Adrenal gland (tissue), 12 donors: Measurements from ENCODE around the gene TYK2. TPM values are rescaled to one million over a fixed set of nuclear protein-coding genes. Genes with fewer than 3 reads are reported as not detected.

Experiments
- DNase-seq, 7 donors: peaks; one replicate each; pipeline ENCODE4 v3.0.0-alpha.2; 2019 to 2020
- H3K27ac ChIP-seq, 5 donors: fragments of 200-600 bp; sonication (generic) in 4 of 5; 1 replicate in 3 of 5; 2 replicates in 2 of 5; pipeline versions ENCODE4 v1.5.1 to v1.8.0; 2016 to 2020; ENCODE audit warnings: mild to moderate bottlenecking in 1 of 5
- H3K27me3 ChIP-seq: fragments of 200-600 bp; 2 replicates; pipeline ENCODE4 v1.8.0; 2021
- H3K36me3 ChIP-seq, 2 donors: fragments of 200-600 bp; replicated peaks in 1 of 2; 1 replicate in 1 of 2; 2 replicates in 1 of 2; pipeline versions ENCODE4 v1.5.1 to v1.8.0; 2018 to 2022
- H3K4me1 ChIP-seq, 2 donors: fragments of 200-600 bp; replicated peaks in 1 of 2; 1 replicate in 1 of 2; 2 replicates in 1 of 2; pipeline versions ENCODE4 v1.5.1 to v1.8.0; 2018 to 2021
- H3K4me3 ChIP-seq, 4 donors: fragments of 200-600 bp; sonication (generic) in 3 of 4; one replicate each; pipeline ENCODE4 v1.5.1; 2016 to 2018
- H3K9me3 ChIP-seq, 3 donors: fragments of 200-600 bp; sonication (generic) in 1 of 3; replicated peaks in 1 of 3; 1 replicate in 2 of 3; 2 replicates in 1 of 3; pipeline versions ENCODE4 v1.5.1 to v1.8.0; 2016 to 2021
- CTCF ChIP-seq, 6 experiments: fragments of 450-650 bp in 4 of 6; fragments of 200-600 bp in 2 of 6; sonication (generic) in 1 of 6; IDR thresholded peaks; 1 replicate in 5 of 6; 2 replicates in 1 of 6; pipeline versions ENCODE4 v1.5.1 to v1.8.0; 2016 to 2021; ENCODE audit warnings: antibody characterized with exemption in 6 of 6, mild to moderate bottlenecking in 2 of 6, moderate library complexity in 1 of 6
- POLR2A ChIP-seq, 2 donors: fragments of 450-650 bp; IDR thresholded peaks; one replicate each; pipeline ENCODE4 v1.6.1; 2017; ENCODE audit warnings: antibody characterized with exemption in 2 of 2, mild to moderate bottlenecking in 2 of 2, moderate library complexity in 1 of 2
- WGBS, 4 donors: extraction: QIAGEN DNeasy Blood & Tissue Kit in 2 of 4; methylation state at CpG; one replicate each; pipeline versions ENCODE4 v1.1.5 to v1.1.7; 2013 to 2017; 5-methylcytosine and 5-hydroxymethylcytosine counted together
- intact Hi-C, 2 donors: fragments of 100-400 bp; cut with DNase I; formaldehyde crosslinking; loops; one replicate each; pipeline versions ENCODE4 v1.14.1 to v1.15.0; 2022 to 2023
- polyA plus RNA-seq, 3 donors: library from polyadenylated mRNA; stranded (reverse); fragments of 200-250 nt in 2 of 3; fragments of 350-450 nt in 1 of 3; fragmentation: Illumina TruSeq in 1 of 3; extraction: RNeasy Lipid Tissue Mini Kit (QIAGEN cat#74804) in 1 of 3; gene quantifications; one replicate each; pipeline ENCODE4 v1.2.3, GENCODE V29; 2013 to 2014
- total RNA-seq, 9 donors: library from RNA; depleted of rRNA in 4 of 9; stranded (reverse); fragments of >200 nt in 4 of 9; fragments of 120-200 nt in 1 of 9; fragmentation: NEBNext Ultra II Directional in 1 of 9; extraction: Animal tissue kit (Norgen Biotek cat#: 25700) in 1 of 9; gene quantifications; one replicate each; pipeline versions ENCODE4 v1.1.0 to v1.2.4, GENCODE V29; 2013 to 2023
- donor health status: healthy with polysubstance abuse.
- donor health status: Bipolar disorder and iron deficiency.
- donor health status: DM: yes; HTN: yes; CAD: no.
- donor health status: DM: no; HTN: no; CAD: no.
- donor health status: DM: no; HTN: no; CAD: no.
- donor health status: DM: yes; HTN: yes; CAD: no.

The TYK2 gene
- total and polyA plus RNA-seq, 12 donors: 56.1 to 408 (median 104) TPM

GRCh38 chr19:10321874-10322835, 58.2 kb downstream of the TYK2 start:
- no peak overlapping the region for H3K27ac ChIP-seq
- no peaks in the 10 kb centered on the region for H3K9me3 ChIP-seq
- WGBS, 4 donors: 95 to 96% (median 96%) methylated on average over 9 to 19 of the region's 19 CpGs
- no peaks in the 10 kb centered on the region for H3K27me3 ChIP-seq
- TF ChIP-seq CTCF (IDR thresholded peaks at IDR 0.05) (no peak), POLR2A (IDR thresholded peaks at IDR 0.05) (no peak)
- no peak overlapping the region for H3K4me3 ChIP-seq
- DNase-seq: no peak
- intact Hi-C loops: no loop called here
- peaks cover 0 to 92% of the 10 kb centered on the region in 2 donors for H3K36me3 ChIP-seq
- H3K4me1 ChIP-seq: no peaks in the 10 kb centered on the region

- H3K36me3 ChIP-seq: peaks cover 0 to 94% of the 10 kb centered on the region in 2 donors
- TF ChIP-seq CTCF (IDR thresholded peaks at IDR 0.05) (no peak), POLR2A (IDR thresholded peaks at IDR 0.05) (no peak)
- intact Hi-C loops: no loop called here
These were observed 59.0 kb downstream of the TYK2 start for GRCh38 chr19:10321417-10321797.

GRCh38 chr19:10320602-10321416, 59.6 kb downstream of the TYK2 start:
- WGBS, 4 donors: 83 to 98% (median 94%) methylated on average over 3 to 31 of the region's 32 CpGs
- H3K27ac ChIP-seq: no peak overlapping the region
- no peak overlapping the region for H3K4me3 ChIP-seq
- no peaks in the 10 kb centered on the region for H3K9me3 ChIP-seq
- no peak for DNase-seq
- intact Hi-C loops: no loop called here
- no peaks in the 10 kb centered on the region for H3K27me3 ChIP-seq
- peaks cover 0 to 90% of the 10 kb centered on the region in 2 donors for H3K36me3 ChIP-seq
- no peaks in the 10 kb centered on the region for H3K4me1 ChIP-seq
- TF ChIP-seq POLR2A (IDR thresholded peaks at IDR 0.05) (no peak), CTCF (IDR thresholded peaks at IDR 0.05) (no peak)

More at GRCh38 chr19:10321417-10321797, 59.0 kb downstream of the TYK2 start:
- no peak overlapping the region for H3K4me3 ChIP-seq
- no peaks in the 10 kb centered on the region for H3K9me3 ChIP-seq
- H3K27ac ChIP-seq: no peak overlapping the region
- no peaks in the 10 kb centered on the region for H3K27me3 ChIP-seq
- DNase-seq: no peak
- H3K4me1 ChIP-seq: no peaks in the 10 kb centered on the region
- WGBS, 4 donors: 60 to 91% (median 85%) methylated on average over 1 to 11 of the region's 11 CpGs
